HepG2 (cell line): ENCODE measurements around the gene RTEL1. TPM values are rescaled to one million over a fixed set of nuclear protein-coding genes. Genes with fewer than 3 reads are reported as not detected.

Source experiments
- ASH2L ChIP-seq: fragments of 300-600, 200-600 bp; sonication (generic); IDR thresholded peaks from 2 replicates; pipeline ENCODE4 v1.7.0; 2017; ENCODE audit warnings: low read depth, mild to moderate bottlenecking, moderate library complexity, mixed read lengths, low read length; ENCODE audit not compliant: insufficient read length
- ATF7 ChIP-seq, 2 experiments: fragments of 450-650 bp in 1 of 2; sonication (generic) in 1 of 2; formaldehyde crosslinking in 1 of 2; IDR thresholded peaks; 2 replicates each; pipeline versions ENCODE4 v1.4.0 to v1.6.1; 2016 to 2020; ENCODE audit warnings: antibody characterized with exemption in 1 of 2, mild to moderate bottlenecking in 1 of 2, missing genetic modification reagents in 1 of 2
- CREBL2 ChIP-seq: sonication (generic); formaldehyde crosslinking; IDR thresholded peaks from 2 replicates; pipeline ENCODE4 v1.8.1; 2023; ENCODE audit warnings: missing genetic modification reagents, mild to moderate bottlenecking, borderline replicate concordance
- ELK4 ChIP-seq: sonication (generic); formaldehyde crosslinking; IDR thresholded peaks from 2 replicates; pipeline ENCODE4 v1.9.0; 2021; ENCODE audit warnings: missing genetic modification reagents, borderline replicate concordance
- ETS1 ChIP-seq: sonication (generic); formaldehyde crosslinking; IDR thresholded peaks from 2 replicates; pipeline ENCODE4 v1.4.0; 2020; ENCODE audit warnings: missing genetic modification reagents
- ISL2 ChIP-seq: sonication (generic); formaldehyde crosslinking; IDR thresholded peaks from 2 replicates; pipeline ENCODE4 v1.5.0; 2020; ENCODE audit warnings: missing genetic modification reagents
- KLF11 ChIP-seq: IDR thresholded peaks from 2 replicates; pipeline ENCODE4 v1.6.1; 2016; ENCODE audit warnings: missing compliant biosample characterization
- NR1H2 ChIP-seq: sonication (generic); formaldehyde crosslinking; IDR thresholded peaks from 2 replicates; pipeline ENCODE4 v1.8.1; 2022; ENCODE audit warnings: low read depth, missing genetic modification reagents, borderline replicate concordance
- NR2F1 ChIP-seq, 2 experiments: fragments of 450-650 bp in 1 of 2; formaldehyde crosslinking in 1 of 2; IDR thresholded peaks; 2 replicates each; pipeline versions ENCODE4 v1.5.0 to v1.6.1; 2016 to 2020; ENCODE audit warnings: mild to moderate bottlenecking in 1 of 2, missing compliant biosample characterization in 1 of 2, missing genetic modification reagents in 1 of 2, moderate library complexity in 1 of 2
- SETDB1 ChIP-seq: sonication (generic); formaldehyde crosslinking; IDR thresholded peaks from 2 replicates; pipeline ENCODE4 v1.5.1; 2020; ENCODE audit warnings: missing genetic modification reagents, mild to moderate bottlenecking, borderline replicate concordance
- SMAD3 ChIP-seq: sonication (generic); formaldehyde crosslinking; IDR thresholded peaks from 2 replicates; pipeline ENCODE4 v1.4.0; 2020; ENCODE audit warnings: missing genetic modification reagents
- SMYD3 ChIP-seq: sonication (generic); formaldehyde crosslinking; IDR thresholded peaks from 2 replicates; pipeline ENCODE4 v1.8.1; 2023; ENCODE audit warnings: mild to moderate bottlenecking, missing genetic modification reagents
- SNAI1 ChIP-seq: sonication (generic); formaldehyde crosslinking; IDR thresholded peaks from 2 replicates; pipeline ENCODE4 v1.5.0; 2020; ENCODE audit warnings: mild to moderate bottlenecking, missing genetic modification reagents, borderline replicate concordance
- SYNCRIP ChIP-seq: fragments of 200-400 bp; formaldehyde crosslinking; IDR thresholded peaks from 2 replicates; pipeline ENCODE4 v1.6.1; 2018; ENCODE audit warnings: mild to moderate bottlenecking, low read depth, low read length; ENCODE audit not compliant: insufficient read depth
- TBP ChIP-seq: sonication (generic); formaldehyde crosslinking; IDR thresholded peaks from 2 replicates; pipeline ENCODE4 v1.5.0; 2020; ENCODE audit warnings: missing genetic modification reagents
- ZNF12 ChIP-seq: sonication (generic); formaldehyde crosslinking; IDR thresholded peaks from 2 replicates; pipeline ENCODE4 v1.5.0; 2020; ENCODE audit warnings: missing genetic modification reagents
- ZNF317 ChIP-seq: sonication (generic); formaldehyde crosslinking; IDR thresholded peaks from 2 replicates; pipeline ENCODE4 v1.5.0; 2020; ENCODE audit warnings: mild to moderate bottlenecking, missing genetic modification reagents
- ZNF33B ChIP-seq: sonication (generic); formaldehyde crosslinking; IDR thresholded peaks from 2 replicates; pipeline ENCODE4 v1.5.1; 2020; ENCODE audit warnings: mild to moderate bottlenecking, missing genetic modification reagents
- ZNF430 ChIP-seq: sonication (generic); formaldehyde crosslinking; IDR thresholded peaks from 2 replicates; pipeline ENCODE4 v1.9.0; 2021; ENCODE audit warnings: mild to moderate bottlenecking, missing genetic modification reagents
- ZNF501 ChIP-seq: sonication (generic); formaldehyde crosslinking; IDR thresholded peaks from 2 replicates; pipeline ENCODE4 v1.5.1; 2020; ENCODE audit warnings: mild to moderate bottlenecking, moderate library complexity, missing genetic modification reagents
- ZNF557 ChIP-seq: sonication (generic); formaldehyde crosslinking; IDR thresholded peaks from 2 replicates; pipeline ENCODE4 v1.4.0; 2020; ENCODE audit warnings: missing genetic modification reagents
- ZNF644 ChIP-seq: IDR thresholded peaks from 2 replicates; pipeline ENCODE4 v1.6.1; 2016; ENCODE audit warnings: low read depth
- ZNF792 ChIP-seq: IDR thresholded peaks from 2 replicates; pipeline ENCODE4 v1.6.1; 2016
- ZNF883 ChIP-seq: sonication (generic); formaldehyde crosslinking; IDR thresholded peaks from 2 replicates; pipeline ENCODE4 v1.5.1; 2020; ENCODE audit warnings: mild to moderate bottlenecking, missing genetic modification reagents; ENCODE audit errors: not compliant biosample characterization
- polyA plus RNA-seq, 8 experiments: library from polyadenylated mRNA; depleted of rRNA in 3 of 8; stranded (reverse) in 7 of 8; unstranded in 1 of 8; fragments of >200 nt; fragmentation: Illumina TruSeq in 4 of 8; extraction: Trizol in 4 of 8; gene quantifications; 2 replicates each; pipeline versions ENCODE4 v1.2.1 to v1.2.3, GENCODE V29; 2011 to 2016; ENCODE audit warnings: low read depth in 4 of 8, missing spikeins in 1 of 8, mixed read lengths in 1 of 8; ENCODE audit not compliant: insufficient read depth in 1 of 8
- total RNA-seq, 5 experiments: library from RNA; depleted of rRNA; stranded (reverse); fragments of >200 nt; fragmentation: Illumina TruSeq; extraction: Trizol; gene quantifications; 2 replicates each; pipeline ENCODE4 v1.2.3, GENCODE V29; 2016; ENCODE audit warnings: low read depth in 1 of 5
- TF ChIP-seq, protein P1 (sequence below): sonication (generic); formaldehyde crosslinking; IDR thresholded peaks from 2 replicates; pipeline ENCODE4 v1.4.0; 2020; ENCODE audit warnings: missing genetic modification reagents, mild to moderate bottlenecking, borderline replicate concordance

RTEL1 gene
- total and polyA plus RNA-seq, 2 of the 13 experiments (the other 11 are each of a cell fraction or from before 2014, with no cell fraction given) = 21.8 to 36.4 TPM

DNA sequence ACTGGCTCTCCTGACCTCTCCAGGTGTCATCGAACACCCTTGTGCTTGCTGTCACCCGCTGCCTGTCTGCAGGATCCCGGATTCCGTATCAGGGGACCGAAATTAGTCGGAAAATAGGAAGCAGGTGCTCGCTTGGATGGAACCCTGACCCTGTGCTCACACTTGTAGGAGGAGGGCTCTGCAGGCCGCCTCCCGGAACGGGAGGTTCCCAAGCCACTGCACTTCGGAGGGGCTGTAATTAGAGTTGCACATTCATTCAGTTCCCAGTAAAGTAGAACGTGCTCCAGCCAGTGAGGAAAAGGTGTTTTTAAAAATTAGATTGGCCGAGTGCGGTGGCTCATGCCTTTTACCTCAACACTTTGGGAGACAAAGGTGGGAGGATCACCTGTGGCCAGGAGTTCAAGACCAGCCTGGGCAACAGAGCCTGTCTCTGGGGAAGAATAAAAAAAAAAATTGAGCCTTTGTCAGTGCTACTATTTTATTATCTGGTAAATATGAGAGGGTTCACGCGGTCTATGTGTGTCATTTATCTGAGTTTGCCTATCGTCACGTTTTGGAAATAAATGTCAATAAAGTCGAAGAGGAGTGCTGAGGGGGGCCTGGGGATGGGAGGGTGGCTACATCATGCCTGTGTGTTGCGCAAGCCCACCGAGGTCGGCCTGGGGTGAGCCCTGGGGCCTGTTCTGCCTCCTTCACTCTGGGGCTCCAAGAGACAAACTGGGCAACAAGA, 29.7 kb upstream of the RTEL1 start (continued):
- TF ChIP-seq ZNF12 (CRISPR knock-in tag) = peak; percentile 86; the same call in 1 of the 2 replicates
- no peak for TF ChIP-seq SYNCRIP
- TF ChIP-seq ATF7 (IDR thresholded peaks at IDR 0.05) = no peak
- TF ChIP-seq ATF7 (CRISPR knock-in tag; IDR thresholded peaks at IDR 0.05) = peak; percentile 86
- TF ChIP-seq NR1H2 (CRISPR knock-in tag) = no peak
- TF ChIP-seq ZNF792 = peak; percentile 98
- TF ChIP-seq ZNF557 = peak; percentile 90; the same call in 1 of the 2 replicates
- TF ChIP-seq NR2F1 (CRISPR knock-in tag; IDR thresholded peaks at IDR 0.05) = peak; percentile 26 to 52; a peak in 2 of 4 replicates
- peak; percentile 88; the same call in 1 of the 2 replicates for TF ChIP-seq CREBL2 (CRISPR knock-in tag)
- TF ChIP-seq SNAI1 (CRISPR knock-in tag) = peak; percentile 28; the same call in 1 of the 2 replicates
- peak; percentile 76; the same call in 1 of the 2 replicates for TF ChIP-seq ZNF501 (CRISPR knock-in tag)
- TF ChIP-seq ASH2L = peak; percentile 97
- TF ChIP-seq, protein P1, sequence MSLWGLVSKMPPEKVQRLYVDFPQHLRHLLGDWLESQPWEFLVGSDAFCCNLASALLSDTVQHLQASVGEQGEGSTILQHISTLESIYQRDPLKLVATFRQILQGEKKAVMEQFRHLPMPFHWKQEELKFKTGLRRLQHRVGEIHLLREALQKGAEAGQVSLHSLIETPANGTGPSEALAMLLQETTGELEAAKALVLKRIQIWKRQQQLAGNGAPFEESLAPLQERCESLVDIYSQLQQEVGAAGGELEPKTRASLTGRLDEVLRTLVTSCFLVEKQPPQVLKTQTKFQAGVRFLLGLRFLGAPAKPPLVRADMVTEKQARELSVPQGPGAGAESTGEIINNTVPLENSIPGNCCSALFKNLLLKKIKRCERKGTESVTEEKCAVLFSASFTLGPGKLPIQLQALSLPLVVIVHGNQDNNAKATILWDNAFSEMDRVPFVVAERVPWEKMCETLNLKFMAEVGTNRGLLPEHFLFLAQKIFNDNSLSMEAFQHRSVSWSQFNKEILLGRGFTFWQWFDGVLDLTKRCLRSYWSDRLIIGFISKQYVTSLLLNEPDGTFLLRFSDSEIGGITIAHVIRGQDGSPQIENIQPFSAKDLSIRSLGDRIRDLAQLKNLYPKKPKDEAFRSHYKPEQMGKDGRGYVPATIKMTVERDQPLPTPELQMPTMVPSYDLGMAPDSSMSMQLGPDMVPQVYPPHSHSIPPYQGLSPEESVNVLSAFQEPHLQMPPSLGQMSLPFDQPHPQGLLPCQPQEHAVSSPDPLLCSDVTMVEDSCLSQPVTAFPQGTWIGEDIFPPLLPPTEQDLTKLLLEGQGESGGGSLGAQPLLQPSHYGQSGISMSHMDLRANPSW = no peak; the same call in none of the 2 replicates
- 0 out of 2 replicates have a peak, but pooled peaks have one; percentile 59 for TF ChIP-seq TBP (CRISPR knock-in tag)
- TF ChIP-seq KLF11 (CRISPR knock-in tag) = 0 out of 2 replicates have a peak, but pooled peaks have one; percentile 92
- TF ChIP-seq ELK4 (CRISPR knock-in tag) = no peak
- peak; percentile 96 for TF ChIP-seq ZNF430
- TF ChIP-seq SMYD3 (CRISPR knock-in tag) = peak; percentile 95; the same call in 1 of the 2 replicates
- TF ChIP-seq SMAD3 = peak; percentile 93; the same call in 1 of the 2 replicates
- TF ChIP-seq SETDB1 (CRISPR knock-in tag) = no peak
- TF ChIP-seq ZNF644 (CRISPR knock-in tag) = peak; percentile 71; the same call in 1 of the 2 replicates
- TF ChIP-seq ZNF883 (CRISPR knock-in tag) = peak; percentile 91
- peak; percentile 86; the same call in 1 of the 2 replicates for TF ChIP-seq ZNF317
- TF ChIP-seq ETS1 (CRISPR knock-in tag) = no peak; the same call in none of the 2 replicates
- peak; percentile 87 for TF ChIP-seq ISL2
- TF ChIP-seq ZNF33B (CRISPR knock-in tag) = 0 out of 2 replicates have a peak, but pooled peaks have one; percentile 75
